HepG2 (cell line): Measurements from ENCODE around the gene RWDD2A. TPM values are rescaled to one million over a fixed set of nuclear protein-coding genes. Genes with fewer than 3 reads are reported as not detected.

ENCODE experiments used
- ATAC-seq: fragments of 200-7000 bp; cut with Tn5 transposase; 3 replicates; pipeline ENCODE4 v1.9.1; 2020; ENCODE audit warnings: mild to moderate bottlenecking, moderate library complexity
- BruUV-seq: library from RNA; stranded (reverse); fragments of 400-500 nt; replicated peaks from 2 replicates; lab custom pipeline; 2021; lab: Mats Ljungman, UMichigan
- CTCF ChIA-PET: fragments of 300-600 bp; formaldehyde crosslinking; extraction: SDS; loops from one replicate; lab custom pipeline; 2021; ENCODE audit warnings: low total read pairs, inconsistent platforms, low intra/inter-chr PET ratio; lab: Yijun Ruan, JAX
- POLR2A ChIA-PET: fragments of 350-600 bp; sonication (Branson Sonifier 250); formaldehyde crosslinking; loops from one replicate; lab custom pipeline; 2020; ENCODE audit warnings: antibody characterized with exemption, inconsistent platforms; lab: Yijun Ruan, JAX
- DNase-seq: peaks from one replicate; pipeline ENCODE4 v3.0.0-alpha.2; 2015; ENCODE audit warnings: low spot score
- FAIRE-seq: peaks from 3 replicates; lab custom pipeline; 2011; peaks lifted over from hg19 to GRCh38; lab: Jason Lieb, UNC
- H2AFZ ChIP-seq: one replicate; pipeline ENCODE4 v1.6.1; 2011; ENCODE audit warnings: low read length, inconsistent platforms
- H3K27ac ChIP-seq: fragments of 300-600 bp; 3 replicates; pipeline ENCODE4 v1.8.0; 2011; ENCODE audit warnings: mixed run types, mild to moderate bottlenecking, mixed read lengths, low read length, inconsistent platforms; ENCODE audit not compliant: insufficient read depth; ENCODE audit errors: extremely low read length
- H3K27me3 ChIP-seq, 2 experiments: fragments of 200-600 bp in 1 of 2; 2 replicates in 1 of 2; 3 replicates in 1 of 2; pipeline versions ENCODE4 v1.6.0 to v1.8.0; 2011; ENCODE audit warnings: low read length in 2 of 2, mild to moderate bottlenecking in 2 of 2, moderate library complexity in 2 of 2, inconsistent platforms in 1 of 2; ENCODE audit not compliant: insufficient read depth in 2 of 2, control insufficient read depth in 1 of 2
- H3K36me3 ChIP-seq, 2 experiments: fragments of 200-600 bp in 1 of 2; replicated peaks in 1 of 2; 2 replicates in 1 of 2; 3 replicates in 1 of 2; pipeline versions ENCODE4 v1.5.1 to v1.8.0; 2011; ENCODE audit warnings: low read length in 2 of 2, inconsistent platforms in 1 of 2; ENCODE audit not compliant: insufficient read depth in 2 of 2, control insufficient read depth in 1 of 2
- H3K4me1 ChIP-seq: 2 replicates; pipeline ENCODE4 v1.5.1; 2012; ENCODE audit warnings: low read length, inconsistent platforms; ENCODE audit not compliant: insufficient read depth
- H3K4me2 ChIP-seq: 2 replicates; pipeline ENCODE4 v1.6.0; 2011; ENCODE audit warnings: low read depth, low read length, inconsistent platforms
- H3K4me3 ChIP-seq, 3 experiments: fragments of 200-600 bp in 1 of 3; sonication (generic), shearing (Covaris generic) in 1 of 3; replicated peaks in 1 of 3; 2 replicates each; pipeline ENCODE4 v1.5.1; 2011 to 2016; ENCODE audit warnings: low read length in 3 of 3, inconsistent platforms in 2 of 3, low read depth in 2 of 3, mild to moderate bottlenecking in 2 of 3, control low read depth in 1 of 3, mixed read lengths in 1 of 3; ENCODE audit not compliant: insufficient read depth in 1 of 3
- H3K79me2 ChIP-seq: one replicate; pipeline ENCODE4 v1.6.1; 2011; ENCODE audit warnings: low read length, inconsistent platforms; ENCODE audit not compliant: insufficient read depth
- H3K9ac ChIP-seq: 2 replicates; pipeline ENCODE4 v1.6.0; 2011; ENCODE audit warnings: mild to moderate bottlenecking, low read depth, low read length, inconsistent platforms; ENCODE audit not compliant: insufficient read depth
- H3K9me3 ChIP-seq: 2 replicates; pipeline ENCODE4 v1.5.1; 2012; ENCODE audit warnings: mild to moderate bottlenecking, low read length
- H4K20me1 ChIP-seq: 2 replicates; pipeline ENCODE4 v1.6.0; 2011; ENCODE audit warnings: inconsistent platforms, mild to moderate bottlenecking, low read length, moderate library complexity; ENCODE audit not compliant: insufficient read depth
- BRD4 ChIP-seq: sonication (generic); formaldehyde crosslinking; IDR thresholded peaks from 2 replicates; pipeline ENCODE4 v1.4.0; 2020; ENCODE audit warnings: missing genetic modification reagents
- GATAD1 ChIP-seq: IDR thresholded peaks from 2 replicates; pipeline ENCODE4 v1.6.1; 2016; ENCODE audit warnings: missing genetic modification reagents, missing compliant biosample characterization
- MXD4 ChIP-seq: IDR thresholded peaks from 2 replicates; pipeline ENCODE4 v1.6.1; 2016; ENCODE audit warnings: mild to moderate bottlenecking, missing biosample characterization, missing genetic modification reagents
- SKI ChIP-seq: fragments of 450-650 bp; IDR thresholded peaks from one replicate; pipeline ENCODE4 v1.6.1; 2018; ENCODE audit warnings: mild to moderate bottlenecking; ENCODE audit not compliant: partially characterized antibody
- ZBTB42 ChIP-seq: sonication (generic); formaldehyde crosslinking; IDR thresholded peaks from 2 replicates; pipeline ENCODE4 v1.5.0; 2020; ENCODE audit warnings: mild to moderate bottlenecking, missing genetic modification reagents
- ZNF260 ChIP-seq: sonication (generic); formaldehyde crosslinking; IDR thresholded peaks from 2 replicates; pipeline ENCODE4 v1.4.0; 2020; ENCODE audit warnings: missing genetic modification reagents, low read depth, mild to moderate bottlenecking, borderline replicate concordance
- ZNF530 ChIP-seq: sonication (generic); formaldehyde crosslinking; IDR thresholded peaks from 2 replicates; pipeline ENCODE4 v1.5.0; 2020; ENCODE audit warnings: low read depth, mild to moderate bottlenecking, missing genetic modification reagents
- ZNF687 ChIP-seq: sonication (generic); formaldehyde crosslinking; IDR thresholded peaks from 2 replicates; pipeline ENCODE4 v1.5.1; 2020; ENCODE audit warnings: mild to moderate bottlenecking, missing genetic modification reagents, moderate library complexity
- ZNF776 ChIP-seq: sonication (generic); formaldehyde crosslinking; IDR thresholded peaks from 2 replicates; pipeline ENCODE4 v1.4.0; 2020; ENCODE audit warnings: mild to moderate bottlenecking, missing genetic modification reagents
- WGBS: methylation state at CpG from one replicate; pipeline ENCODE4 v1.1.6; 2017; ENCODE audit warnings: low lambda C conversion rate; 5-methylcytosine and 5-hydroxymethylcytosine counted together
- in situ Hi-C: cut with HindIII; loops from 2 replicates; pipeline ENCODE4 v1.10.0; 2017; ENCODE audit warnings: low pct_unique_long_range_greater_than_20kb; ENCODE audit not compliant: extremely low pct_ligation_motif_present
- intact Hi-C: fragments of 100-400 bp; cut with micrococcal nuclease; formaldehyde crosslinking; loops from one replicate; pipeline ENCODE4 v1.10.0; 2022; ENCODE audit not compliant: unreplicated experiment
- polyA plus RNA-seq, 8 experiments: library from polyadenylated mRNA; depleted of rRNA in 3 of 8; stranded (reverse) in 7 of 8; unstranded in 1 of 8; fragments of >200 nt; fragmentation: Illumina TruSeq in 4 of 8; extraction: Trizol in 4 of 8; gene quantifications; 2 replicates each; pipeline versions ENCODE4 v1.2.1 to v1.2.3, GENCODE V29; 2011 to 2016; ENCODE audit warnings: low read depth in 4 of 8, missing spikeins in 1 of 8, mixed read lengths in 1 of 8; ENCODE audit not compliant: insufficient read depth in 1 of 8
- total RNA-seq, 5 experiments: library from RNA; depleted of rRNA; stranded (reverse); fragments of >200 nt; fragmentation: Illumina TruSeq; extraction: Trizol; gene quantifications; 2 replicates each; pipeline ENCODE4 v1.2.3, GENCODE V29; 2016; ENCODE audit warnings: low read depth in 1 of 5
- TF ChIP-seq, protein P1 (sequence below): sonication (generic); formaldehyde crosslinking; IDR thresholded peaks from 2 replicates; pipeline ENCODE4 v1.4.0; 2020; ENCODE audit warnings: mild to moderate bottlenecking, missing genetic modification reagents
- TF ChIP-seq, protein P2 (sequence below): sonication (generic); formaldehyde crosslinking; IDR thresholded peaks from 2 replicates; pipeline ENCODE4 v1.4.0; 2020; ENCODE audit warnings: missing genetic modification reagents

RWDD2A gene
- total and polyA plus RNA-seq, 2 of the 13 experiments (the other 11 are each of a cell fraction or from before 2014, with no cell fraction given): 5.3 to 8.1 TPM

DNA sequence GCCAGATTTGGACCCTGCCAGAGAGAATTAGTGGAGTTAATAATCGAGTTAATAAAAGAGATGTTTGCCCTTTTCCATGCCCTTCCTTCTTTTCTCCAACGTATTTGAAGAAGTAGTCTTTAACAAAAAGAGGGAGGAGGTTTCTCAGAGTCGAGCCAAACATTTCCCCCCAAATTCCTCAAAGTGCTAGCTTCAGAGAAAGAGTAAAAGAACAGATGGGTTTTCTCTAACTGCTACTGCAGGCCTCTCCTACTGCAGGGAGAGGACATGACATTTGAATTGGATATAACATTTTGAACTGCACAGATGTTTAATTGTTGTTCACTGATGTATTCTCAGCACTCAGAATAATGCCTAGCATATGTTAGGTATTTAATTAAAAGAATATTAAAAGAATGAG lies 25.5 kb downstream of the RWDD2A start:
- 0% methylated on average over 3 of the region's 3 CpGs for WGBS
- H2AFZ ChIP-seq: no peak overlapping the region
- no peaks in the 10 kb centered on the region for H3K9me3 ChIP-seq
- no peak overlapping the region for H3K4me3 ChIP-seq
- intact Hi-C loops: loop anchor here (5.0 to 10.0 kb wide), 2 partner anchors 56 to 964 kb away; no protein-coding TSS in a partner anchor
- CTCF ChIA-PET: no interaction called here
- in situ Hi-C loops: loop anchor here (5.0 kb wide), 1 partner anchor 151 kb away; the partner anchor contains the start of genes DOP1A and UBE3D
- H4K20me1 ChIP-seq: no peaks in the 10 kb centered on the region
- H3K36me3 ChIP-seq: no peaks in the 10 kb centered on the region
- H3K79me2 ChIP-seq: no peaks in the 10 kb centered on the region
- H3K27ac ChIP-seq: no peak overlapping the region
- H3K4me2 ChIP-seq: no peak overlapping the region
- no TSS peak for BruUV-seq
- ATAC-seq: no peak
- TF ChIP-seq, protein P1, sequence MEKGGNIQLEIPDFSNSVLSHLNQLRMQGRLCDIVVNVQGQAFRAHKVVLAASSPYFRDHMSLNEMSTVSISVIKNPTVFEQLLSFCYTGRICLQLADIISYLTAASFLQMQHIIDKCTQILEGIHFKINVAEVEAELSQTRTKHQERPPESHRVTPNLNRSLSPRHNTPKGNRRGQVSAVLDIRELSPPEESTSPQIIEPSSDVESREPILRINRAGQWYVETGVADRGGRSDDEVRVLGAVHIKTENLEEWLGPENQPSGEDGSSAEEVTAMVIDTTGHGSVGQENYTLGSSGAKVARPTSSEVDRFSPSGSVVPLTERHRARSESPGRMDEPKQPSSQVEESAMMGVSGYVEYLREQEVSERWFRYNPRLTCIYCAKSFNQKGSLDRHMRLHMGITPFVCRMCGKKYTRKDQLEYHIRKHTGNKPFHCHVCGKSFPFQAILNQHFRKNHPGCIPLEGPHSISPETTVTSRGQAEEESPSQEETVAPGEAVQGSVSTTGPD: no peak
- TF ChIP-seq MXD4 (CRISPR knock-in tag) (no peak), ZNF260 (no peak), GATAD1 (no peak), ZBTB42 (CRISPR knock-in tag) (no peak), SKI (no peak), ZNF776 (CRISPR knock-in tag) (no peak), BRD4 (no peak), ZNF530 (CRISPR knock-in tag) (no peak), ZNF687 (no peak)
- TF ChIP-seq, protein P2, sequence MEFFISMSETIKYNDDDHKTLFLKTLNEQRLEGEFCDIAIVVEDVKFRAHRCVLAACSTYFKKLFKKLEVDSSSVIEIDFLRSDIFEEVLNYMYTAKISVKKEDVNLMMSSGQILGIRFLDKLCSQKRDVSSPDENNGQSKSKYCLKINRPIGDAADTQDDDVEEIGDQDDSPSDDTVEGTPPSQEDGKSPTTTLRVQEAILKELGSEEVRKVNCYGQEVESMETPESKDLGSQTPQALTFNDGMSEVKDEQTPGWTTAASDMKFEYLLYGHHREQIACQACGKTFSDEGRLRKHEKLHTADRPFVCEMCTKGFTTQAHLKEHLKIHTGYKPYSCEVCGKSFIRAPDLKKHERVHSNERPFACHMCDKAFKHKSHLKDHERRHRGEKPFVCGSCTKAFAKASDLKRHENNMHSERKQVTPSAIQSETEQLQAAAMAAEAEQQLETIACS (CRISPR knock-in tag): no peak
- TF ChIP-seq, all 625 proteins: peak for 0
- FAIRE-seq (no peak), DNase-seq (no peak)
- no peaks in the 10 kb centered on the region for H3K4me1 ChIP-seq
- H3K9ac ChIP-seq: no peak overlapping the region
- POLR2A ChIA-PET: no interaction called here
- no peaks in the 10 kb centered on the region; a peak in 1 of 5 replicates for H3K27me3 ChIP-seq
